ENCODE measurements around the gene CIDEB. TPM values are rescaled to one million over a fixed set of nuclear protein-coding genes. Genes with fewer than 3 reads are reported as not detected.

CIDEB gene
- polyA plus RNA-seq, 3 donors: 36.4 to 126 (median 63.8) TPM

DNA sequence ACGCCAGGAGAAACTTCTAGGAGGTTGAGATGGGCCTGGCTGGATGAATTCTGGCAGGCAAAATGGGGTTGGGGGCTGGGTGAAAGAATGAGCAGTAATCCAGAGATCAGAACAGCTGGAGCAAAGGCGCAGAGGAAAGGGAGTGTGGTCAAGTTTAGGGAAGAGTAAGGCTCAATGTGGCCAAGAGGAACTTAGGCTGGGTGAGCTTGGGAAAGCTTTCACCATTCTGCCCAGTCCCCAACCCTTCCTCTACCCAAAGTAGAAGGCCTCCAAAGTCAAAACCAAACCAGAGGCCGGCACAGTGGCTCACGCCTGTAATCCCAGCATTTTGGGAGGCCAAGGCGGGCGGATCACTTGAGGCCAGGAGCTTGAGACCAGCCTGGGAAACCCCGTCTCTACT is 26.1 kb downstream of the CIDEB start:
- Mint-ChIP-seq H3K4me3 (peak overlapping the region in 1 of 2 donors; percentile 23), H3K9me3 (peaks cover 0 to 5% (median 0%) of the 10 kb centered on the region in 7 donors), H3K36me3 (peaks cover 8 to 14% of the 10 kb centered on the region in 2 donors), H3K4me1 (peaks cover 65% of the 10 kb centered on the region), H3K27me3 (ENCODE audit: low read depth in 3 of 3) (peaks cover 0 to 4% (median 3%) of the 10 kb centered on the region in 3 donors), H3K27ac (peak overlapping the region; percentile 37 to 93 (median 83))
- Histone ChIP-seq H3K4me3 (replicated peaks in 1 of 3; ENCODE audit: low read depth in 2 of 3, low read length in 3 of 3) (peak overlapping the region in 1 of 3 experiments; percentile 3), H3K79me2 (ENCODE audit: insufficient read depth, low read length) (peaks cover 42% of the 10 kb centered on the region), H4K20me1 (ENCODE audit: insufficient read depth, low read length) (no peaks in the 10 kb centered on the region), H3K4me2 (replicated peaks; ENCODE audit: extremely low read depth, low read length, poor library complexity, severe bottlenecking) (no peak overlapping the region), H2AFZ (ENCODE audit: insufficient read depth, low read depth, low read length, poor library complexity, severe bottlenecking) (no peak overlapping the region), H3K9me3 (replicated peaks in 1 of 2; ENCODE audit: control insufficient read depth in 1 of 2, insufficient read depth in 1 of 2, low read length in 2 of 2) (no peaks in the 10 kb centered on the region), H3K27ac (ENCODE audit: low read depth in 1 of 2, low read length in 2 of 2) (peak overlapping the region; percentile 38 to 98), H3K36me3 (replicated peaks in 1 of 2; ENCODE audit: control insufficient read depth in 1 of 2, insufficient read depth in 2 of 2, low read length in 2 of 2) (no peaks in the 10 kb centered on the region), H3K9ac (ENCODE audit: insufficient read depth, low read length, poor library complexity, severe bottlenecking) (no peak overlapping the region), H3K27me3 (ENCODE audit: control insufficient read depth in 2 of 2, insufficient read depth in 2 of 2, low read length in 2 of 2) (no peaks in the 10 kb centered on the region), H3K4me1 (ENCODE audit: control insufficient read depth in 1 of 2, insufficient read depth in 2 of 2, low read length in 2 of 2) (peaks cover 62 to 63% of the 10 kb centered on the region in 2 donors)
- peak in 2 of 3 donors; percentile 43 to 52 for DNase-seq
- intact Hi-C loops (cut with micrococcal nuclease): no loop called here
- WGBS (ENCODE audit: insufficient coverage): 96% methylated on average over 4 of the region's 7 CpGs
- TF ChIP-seq CTCF (IDR thresholded peaks at IDR 0.05): no peak

- peaks cover 69 to 70% of the 10 kb centered on the region in 2 donors for H3K4me1 ChIP-seq (ENCODE audit: control insufficient read depth in 1 of 2, insufficient read depth in 2 of 2, low read length in 2 of 2)
- Mint-ChIP-seq H3K27ac (peak overlapping the region; percentile 15 to 93 (median 83)), H3K4me1 (peaks cover 71% of the 10 kb centered on the region), H3K36me3 (peaks cover 4 to 10% of the 10 kb centered on the region in 2 donors), H3K9me3 (peaks cover 0 to 5% (median 0%) of the 10 kb centered on the region in 7 donors), H3K27me3 (ENCODE audit: low read depth in 3 of 3) (peaks cover 0 to 4% (median 3%) of the 10 kb centered on the region in 3 donors), H3K4me3 (no peak overlapping the region)
- H3K9ac ChIP-seq (ENCODE audit: insufficient read depth, low read length, poor library complexity, severe bottlenecking): no peak overlapping the region
- no peak overlapping the region for H2AFZ ChIP-seq (ENCODE audit: insufficient read depth, low read depth, low read length, poor library complexity, severe bottlenecking)
- H3K9me3 ChIP-seq (replicated peaks in 1 of 2; ENCODE audit: control insufficient read depth in 1 of 2, insufficient read depth in 1 of 2, low read length in 2 of 2): no peaks in the 10 kb centered on the region
- no peak for TF ChIP-seq CTCF (IDR thresholded peaks at IDR 0.05)
- H3K27ac ChIP-seq (ENCODE audit: low read depth in 1 of 2, low read length in 2 of 2): peak overlapping the region in 1 of 2 donors; percentile 98
- no peak overlapping the region for H3K4me2 ChIP-seq (replicated peaks; ENCODE audit: extremely low read depth, low read length, poor library complexity, severe bottlenecking)
- no peaks in the 10 kb centered on the region for H4K20me1 ChIP-seq (ENCODE audit: insufficient read depth, low read length)
- intact Hi-C loops (cut with micrococcal nuclease): no loop called here
- no peak for DNase-seq
- WGBS (ENCODE audit: insufficient coverage): 96% methylated on average over 3 of the region's 6 CpGs
- no peaks in the 10 kb centered on the region for H3K36me3 ChIP-seq (replicated peaks in 1 of 2; ENCODE audit: control insufficient read depth in 1 of 2, insufficient read depth in 2 of 2, low read length in 2 of 2)
- no peaks in the 10 kb centered on the region for H3K27me3 ChIP-seq (ENCODE audit: control insufficient read depth in 2 of 2, insufficient read depth in 2 of 2, low read length in 2 of 2)
- H3K4me3 ChIP-seq (replicated peaks in 1 of 3; ENCODE audit: low read depth in 2 of 3, low read length in 3 of 3): peak overlapping the region in 1 of 3 experiments; percentile 3
- peaks cover 47% of the 10 kb centered on the region for H3K79me2 ChIP-seq (ENCODE audit: insufficient read depth, low read length)
Measured at GRCh38 chr14:24280797-24281460, 26.8 kb downstream of the CIDEB start.
